OCI-LY1 (cell line): ENCODE measurements around the gene MPV17L2.

Experiments used
- H2AFZ ChIP-seq: fragments of 200-600 bp; sonication (generic), shearing (Covaris generic); 2 replicates; pipeline ENCODE4 v1.6.0; 2014; ENCODE audit warnings: antibody characterized with exemption, mild to moderate bottlenecking, low read length
- H3F3A ChIP-seq: fragments of 200-600 bp; sonication (generic), shearing (Covaris generic); 2 replicates; pipeline ENCODE4 v1.6.0; 2014; ENCODE audit warnings: mild to moderate bottlenecking, antibody characterized with exemption, low read length, moderate library complexity; ENCODE audit not compliant: insufficient read depth
- H3K27ac ChIP-seq: fragments of 200-600 bp; sonication (generic); 2 replicates; pipeline ENCODE4 v1.5.1; 2014; ENCODE audit warnings: low read length, mixed run types, mild to moderate bottlenecking, low read depth; ENCODE audit not compliant: poor library complexity, severe bottlenecking
- H3K27me3 ChIP-seq: fragments of 200-600 bp; sonication (generic); 2 replicates; pipeline ENCODE4 v1.6.0; 2014; ENCODE audit warnings: antibody characterized with exemption, mild to moderate bottlenecking, low read length, moderate library complexity; ENCODE audit not compliant: insufficient read depth
- H3K36me3 ChIP-seq: fragments of 200-600 bp; sonication (generic); 2 replicates; pipeline ENCODE4 v1.6.1; 2014; ENCODE audit warnings: mild to moderate bottlenecking, antibody characterized with exemption, low read length, moderate library complexity, mixed read lengths; ENCODE audit not compliant: insufficient read depth
- H3K4me1 ChIP-seq: fragments of 200-600 bp; sonication (generic); 2 replicates; pipeline ENCODE4 v1.5.1; 2014; ENCODE audit warnings: mild to moderate bottlenecking, low read length, moderate library complexity; ENCODE audit not compliant: insufficient read depth, severe bottlenecking
- H3K4me2 ChIP-seq: fragments of 200-600 bp; sonication (generic), shearing (Covaris generic); 2 replicates; pipeline ENCODE4 v1.6.1; 2014; ENCODE audit warnings: low read length
- H3K4me3 ChIP-seq: fragments of 200-600 bp; sonication (generic); 2 replicates; pipeline ENCODE4 v1.5.1; 2014; ENCODE audit warnings: low read length, low read depth, mild to moderate bottlenecking, mixed read lengths; ENCODE audit not compliant: poor library complexity, severe bottlenecking
- H3K79me2 ChIP-seq: fragments of 200-600 bp; shearing (Covaris generic); 2 replicates; pipeline ENCODE4 v1.6.1; 2016; ENCODE audit warnings: mixed run types, low read length, mixed read lengths; ENCODE audit not compliant: insufficient read depth
- H3K9ac ChIP-seq: fragments of 200-600 bp; sonication (generic), shearing (Covaris generic); 2 replicates; pipeline ENCODE4 v1.6.1; 2014; ENCODE audit warnings: mild to moderate bottlenecking, low read length, mixed read lengths
- H3K9me2 ChIP-seq: fragments of 200-600 bp; sonication (generic), shearing (Covaris generic); 2 replicates; pipeline ENCODE4 v1.6.1; 2014; ENCODE audit warnings: low read depth, mild to moderate bottlenecking, low read length, mixed read lengths
- H3K9me3 ChIP-seq: fragments of 200-600 bp; shearing (Covaris generic); 2 replicates; pipeline ENCODE4 v1.6.1; 2014; ENCODE audit warnings: low read length, mixed read lengths
- H4K20me1 ChIP-seq: fragments of 200-600 bp; sonication (generic), shearing (Covaris generic); 2 replicates; pipeline ENCODE4 v1.6.0; 2016; ENCODE audit warnings: mild to moderate bottlenecking, low read length; ENCODE audit not compliant: insufficient read depth
- EZH2 ChIP-seq: fragments of 200-600 bp; sonication (generic), shearing (Covaris generic); IDR thresholded peaks from 2 replicates; pipeline ENCODE4 v1.8.0; 2017; ENCODE audit warnings: borderline replicate concordance, mixed run types, mild to moderate bottlenecking, antibody characterized with exemption, low read length, moderate library complexity, mixed read lengths
- TF ChIP-seq, protein P1 (sequence below): fragments of 200-600 bp; sonication (generic), shearing (Covaris generic); IDR thresholded peaks from 2 replicates; pipeline ENCODE4 v1.5.1; 2017; ENCODE audit warnings: mild to moderate bottlenecking, antibody characterized with exemption, low read length, moderate library complexity, mixed read lengths

Gene MPV17L2

DNA sequence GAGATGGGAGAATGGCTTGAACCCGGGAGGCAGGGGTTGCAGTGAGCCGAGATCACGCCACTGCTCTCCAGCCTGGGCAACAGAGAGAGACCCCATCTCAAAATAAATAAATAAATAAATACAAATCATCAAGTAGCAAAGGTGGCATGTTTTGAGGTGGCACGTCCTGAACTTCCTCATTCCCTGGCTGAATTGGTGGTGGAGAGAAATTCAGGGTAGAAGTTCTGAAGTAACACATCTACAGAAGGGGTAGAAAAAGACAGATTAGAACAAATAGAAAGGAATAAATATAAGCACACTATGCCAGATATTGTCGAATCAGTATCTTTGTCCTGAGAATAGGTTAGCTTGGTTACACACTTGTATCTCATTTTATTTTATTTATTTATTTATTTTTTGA is 13.1 kb upstream of the MPV17L2 start:
- no peaks in the 10 kb centered on the region for H3K9me2 ChIP-seq
- H3K9me3 ChIP-seq: no peaks in the 10 kb centered on the region
- no peak overlapping the region for H3K9ac ChIP-seq
- no peak overlapping the region for H3K27ac ChIP-seq
- no peak overlapping the region for H2AFZ ChIP-seq
- no peak overlapping the region for H3K4me2 ChIP-seq
- H3K4me1 ChIP-seq: peaks cover 12% of the 10 kb centered on the region
- H4K20me1 ChIP-seq: no peaks in the 10 kb centered on the region
- H3K27me3 ChIP-seq: no peaks in the 10 kb centered on the region
- H3K4me3 ChIP-seq: no peak overlapping the region
- H3K36me3 ChIP-seq: peaks cover 40% of the 10 kb centered on the region
- 0 out of 2 replicates have a peak, but pooled peaks cover 2% of the 10 kb centered on the region for H3K79me2 ChIP-seq
- H3F3A ChIP-seq: 0 out of 2 replicates have a peak, but pooled peaks cover 3% of the 10 kb centered on the region
- no peak for TF ChIP-seq EZH2
- TF ChIP-seq, protein P1, sequence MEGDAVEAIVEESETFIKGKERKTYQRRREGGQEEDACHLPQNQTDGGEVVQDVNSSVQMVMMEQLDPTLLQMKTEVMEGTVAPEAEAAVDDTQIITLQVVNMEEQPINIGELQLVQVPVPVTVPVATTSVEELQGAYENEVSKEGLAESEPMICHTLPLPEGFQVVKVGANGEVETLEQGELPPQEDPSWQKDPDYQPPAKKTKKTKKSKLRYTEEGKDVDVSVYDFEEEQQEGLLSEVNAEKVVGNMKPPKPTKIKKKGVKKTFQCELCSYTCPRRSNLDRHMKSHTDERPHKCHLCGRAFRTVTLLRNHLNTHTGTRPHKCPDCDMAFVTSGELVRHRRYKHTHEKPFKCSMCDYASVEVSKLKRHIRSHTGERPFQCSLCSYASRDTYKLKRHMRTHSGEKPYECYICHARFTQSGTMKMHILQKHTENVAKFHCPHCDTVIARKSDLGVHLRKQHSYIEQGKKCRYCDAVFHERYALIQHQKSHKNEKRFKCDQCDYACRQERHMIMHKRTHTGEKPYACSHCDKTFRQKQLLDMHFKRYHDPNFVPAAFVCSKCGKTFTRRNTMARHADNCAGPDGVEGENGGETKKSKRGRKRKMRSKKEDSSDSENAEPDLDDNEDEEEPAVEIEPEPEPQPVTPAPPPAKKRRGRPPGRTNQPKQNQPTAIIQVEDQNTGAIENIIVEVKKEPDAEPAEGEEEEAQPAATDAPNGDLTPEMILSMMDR: no peak

- TF ChIP-seq, protein P1: no peak
- no peak for TF ChIP-seq EZH2
- H3K9me3 ChIP-seq: no peaks in the 10 kb centered on the region
- H3K4me3 ChIP-seq: no peak overlapping the region
- no peaks in the 10 kb centered on the region for H4K20me1 ChIP-seq
- 0 out of 2 replicates have a peak, but pooled peaks cover 3% of the 10 kb centered on the region for H3F3A ChIP-seq
- no peaks in the 10 kb centered on the region for H3K79me2 ChIP-seq
- no peak overlapping the region for H2AFZ ChIP-seq
- H3K36me3 ChIP-seq: peaks cover 10% of the 10 kb centered on the region
- no peaks in the 10 kb centered on the region for H3K9me2 ChIP-seq
- H3K27ac ChIP-seq: no peak overlapping the region
- peaks cover 5% of the 10 kb centered on the region for H3K4me1 ChIP-seq
- no peak overlapping the region for H3K9ac ChIP-seq
- no peaks in the 10 kb centered on the region for H3K27me3 ChIP-seq
- no peak overlapping the region for H3K4me2 ChIP-seq
These were observed 9.5 kb upstream of the MPV17L2 start for GRCh38 chr19:18183529-18183928.

GRCh38 chr19:18185538-18185937 is 7.5 kb upstream of the MPV17L2 start:
- no peak overlapping the region for H3K9ac ChIP-seq
- no peak overlapping the region for H3K4me2 ChIP-seq
- H4K20me1 ChIP-seq: no peaks in the 10 kb centered on the region
- no peaks in the 10 kb centered on the region for H3K79me2 ChIP-seq
- TF ChIP-seq, protein P1: no peak
- TF ChIP-seq EZH2: no peak
- H3K27me3 ChIP-seq: no peaks in the 10 kb centered on the region
- no peaks in the 10 kb centered on the region for H3K9me3 ChIP-seq
- no peak overlapping the region for H2AFZ ChIP-seq
- H3F3A ChIP-seq: peaks cover 4% of the 10 kb centered on the region; the same call in 1 of the 2 replicates
- peaks cover 5% of the 10 kb centered on the region for H3K4me1 ChIP-seq
- H3K36me3 ChIP-seq: no peaks in the 10 kb centered on the region
- H3K9me2 ChIP-seq: no peaks in the 10 kb centered on the region
- H3K4me3 ChIP-seq: no peak overlapping the region
- no peak overlapping the region for H3K27ac ChIP-seq
